OCI-LY1 (cell line): ENCODE results near the gene LMBR1L.

Experiments
- EZH2 ChIP-seq: fragments of 200-600 bp; sonication (generic), shearing (Covaris generic); IDR thresholded peaks from 2 replicates; pipeline ENCODE4 v1.8.0; 2017; ENCODE audit warnings: borderline replicate concordance, mixed run types, mild to moderate bottlenecking, antibody characterized with exemption, low read length, moderate library complexity, mixed read lengths
- TF ChIP-seq, protein P1 (sequence below): fragments of 200-600 bp; sonication (generic), shearing (Covaris generic); IDR thresholded peaks from 2 replicates; pipeline ENCODE4 v1.5.1; 2017; ENCODE audit warnings: mild to moderate bottlenecking, antibody characterized with exemption, low read length, moderate library complexity, mixed read lengths

- TF ChIP-seq EZH2, result no peak
- TF ChIP-seq, protein P1, sequence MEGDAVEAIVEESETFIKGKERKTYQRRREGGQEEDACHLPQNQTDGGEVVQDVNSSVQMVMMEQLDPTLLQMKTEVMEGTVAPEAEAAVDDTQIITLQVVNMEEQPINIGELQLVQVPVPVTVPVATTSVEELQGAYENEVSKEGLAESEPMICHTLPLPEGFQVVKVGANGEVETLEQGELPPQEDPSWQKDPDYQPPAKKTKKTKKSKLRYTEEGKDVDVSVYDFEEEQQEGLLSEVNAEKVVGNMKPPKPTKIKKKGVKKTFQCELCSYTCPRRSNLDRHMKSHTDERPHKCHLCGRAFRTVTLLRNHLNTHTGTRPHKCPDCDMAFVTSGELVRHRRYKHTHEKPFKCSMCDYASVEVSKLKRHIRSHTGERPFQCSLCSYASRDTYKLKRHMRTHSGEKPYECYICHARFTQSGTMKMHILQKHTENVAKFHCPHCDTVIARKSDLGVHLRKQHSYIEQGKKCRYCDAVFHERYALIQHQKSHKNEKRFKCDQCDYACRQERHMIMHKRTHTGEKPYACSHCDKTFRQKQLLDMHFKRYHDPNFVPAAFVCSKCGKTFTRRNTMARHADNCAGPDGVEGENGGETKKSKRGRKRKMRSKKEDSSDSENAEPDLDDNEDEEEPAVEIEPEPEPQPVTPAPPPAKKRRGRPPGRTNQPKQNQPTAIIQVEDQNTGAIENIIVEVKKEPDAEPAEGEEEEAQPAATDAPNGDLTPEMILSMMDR, result no peak
These were observed 17.7 kb downstream of the LMBR1L start for GRCh38 chr12:49092816-49093406.
